AG09309 (cell line): ENCODE data around the gene PRELP.
"Not testable (repeated sequence)": the region's sequence is repeated elsewhere in the genome, so short reads cannot be mapped to it uniquely, and the experiment has no call there.

ENCODE experiments used
- DNase-seq: peaks from one replicate; pipeline ENCODE4 v3.0.0-alpha.2; 2010; ENCODE audit warnings: low read depth
- H3K4me3 ChIP-seq: 2 replicates; pipeline ENCODE4 v1.5.1; 2011; ENCODE audit warnings: mild to moderate bottlenecking, low read depth, low read length, moderate library complexity; ENCODE audit not compliant: control insufficient read depth
- TF ChIP-seq, protein P1 (sequence below): IDR thresholded peaks from 2 replicates; pipeline ENCODE4 v1.5.1; 2011; ENCODE audit warnings: mild to moderate bottlenecking, low read depth, low read length, inconsistent platforms; ENCODE audit not compliant: insufficient read depth, control insufficient read depth; ENCODE audit errors: missing control alignments

Gene PRELP

DNA sequence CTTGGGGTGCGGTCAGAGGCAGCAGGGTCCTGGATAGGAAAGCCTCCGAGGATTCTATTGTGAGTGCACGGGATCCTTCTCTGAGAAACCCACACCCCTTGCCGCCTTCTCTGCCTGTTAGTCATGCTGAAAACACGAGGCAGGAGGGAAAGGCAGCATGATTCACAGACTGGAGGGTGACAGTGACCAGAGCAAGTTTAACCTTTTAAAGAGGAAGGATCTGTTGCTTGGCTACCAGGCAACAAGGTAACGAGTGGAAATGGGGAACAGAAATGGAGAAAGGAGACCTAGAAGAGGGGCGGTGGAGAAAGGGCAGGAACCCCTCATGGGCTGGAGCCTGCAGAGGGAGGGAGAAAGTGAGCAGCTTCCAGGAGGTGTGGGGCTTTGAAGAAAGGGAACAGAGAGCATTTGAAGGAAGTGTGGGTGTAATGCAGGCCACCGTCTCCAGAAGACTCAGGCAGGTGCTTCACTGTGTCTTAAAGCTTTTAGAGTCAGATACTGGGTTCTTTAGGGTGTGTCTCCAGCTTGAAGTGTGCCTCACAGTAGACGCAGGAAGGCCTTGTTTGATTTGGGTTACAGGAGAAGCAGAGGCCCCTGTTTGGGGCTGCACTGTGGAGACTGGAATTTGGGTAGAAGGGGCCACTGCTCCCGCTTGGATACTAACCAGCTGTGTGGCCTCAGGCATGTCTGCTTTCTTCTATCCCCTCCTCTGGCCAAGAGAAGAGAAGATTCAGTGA lies 37.4 kb downstream of the PRELP start:
- TF ChIP-seq, protein P1, sequence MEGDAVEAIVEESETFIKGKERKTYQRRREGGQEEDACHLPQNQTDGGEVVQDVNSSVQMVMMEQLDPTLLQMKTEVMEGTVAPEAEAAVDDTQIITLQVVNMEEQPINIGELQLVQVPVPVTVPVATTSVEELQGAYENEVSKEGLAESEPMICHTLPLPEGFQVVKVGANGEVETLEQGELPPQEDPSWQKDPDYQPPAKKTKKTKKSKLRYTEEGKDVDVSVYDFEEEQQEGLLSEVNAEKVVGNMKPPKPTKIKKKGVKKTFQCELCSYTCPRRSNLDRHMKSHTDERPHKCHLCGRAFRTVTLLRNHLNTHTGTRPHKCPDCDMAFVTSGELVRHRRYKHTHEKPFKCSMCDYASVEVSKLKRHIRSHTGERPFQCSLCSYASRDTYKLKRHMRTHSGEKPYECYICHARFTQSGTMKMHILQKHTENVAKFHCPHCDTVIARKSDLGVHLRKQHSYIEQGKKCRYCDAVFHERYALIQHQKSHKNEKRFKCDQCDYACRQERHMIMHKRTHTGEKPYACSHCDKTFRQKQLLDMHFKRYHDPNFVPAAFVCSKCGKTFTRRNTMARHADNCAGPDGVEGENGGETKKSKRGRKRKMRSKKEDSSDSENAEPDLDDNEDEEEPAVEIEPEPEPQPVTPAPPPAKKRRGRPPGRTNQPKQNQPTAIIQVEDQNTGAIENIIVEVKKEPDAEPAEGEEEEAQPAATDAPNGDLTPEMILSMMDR, result no peak
- DNase-seq, result peak; percentile 70
- H3K4me3 ChIP-seq, result no peak overlapping the region

DNA sequence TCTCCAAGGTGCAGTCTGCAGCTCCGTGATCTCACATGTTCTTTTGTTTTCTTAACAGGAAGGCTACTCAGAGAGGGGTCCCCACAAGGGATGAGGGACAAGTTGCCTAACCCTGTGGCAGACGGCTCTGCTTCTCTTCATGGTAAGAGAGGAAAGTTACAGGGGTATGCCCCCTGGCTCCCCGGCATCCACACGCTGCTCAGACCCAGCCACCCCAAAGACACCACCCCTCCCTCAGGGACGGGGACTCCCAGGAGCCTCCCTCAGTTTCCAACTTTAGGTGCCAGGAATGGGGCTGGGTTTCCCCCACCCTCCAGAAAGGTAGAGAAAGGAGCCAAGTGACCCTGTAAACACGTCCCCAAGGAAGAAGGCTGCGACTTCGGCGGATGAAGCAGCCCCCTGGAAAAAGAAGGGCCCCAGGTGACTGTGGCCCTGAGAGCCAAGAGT lies 38.0 kb downstream of the PRELP start:
- DNase-seq, result no peak
- TF ChIP-seq, protein P1, result no peak
- H3K4me3 ChIP-seq, result no peak overlapping the region

DNA sequence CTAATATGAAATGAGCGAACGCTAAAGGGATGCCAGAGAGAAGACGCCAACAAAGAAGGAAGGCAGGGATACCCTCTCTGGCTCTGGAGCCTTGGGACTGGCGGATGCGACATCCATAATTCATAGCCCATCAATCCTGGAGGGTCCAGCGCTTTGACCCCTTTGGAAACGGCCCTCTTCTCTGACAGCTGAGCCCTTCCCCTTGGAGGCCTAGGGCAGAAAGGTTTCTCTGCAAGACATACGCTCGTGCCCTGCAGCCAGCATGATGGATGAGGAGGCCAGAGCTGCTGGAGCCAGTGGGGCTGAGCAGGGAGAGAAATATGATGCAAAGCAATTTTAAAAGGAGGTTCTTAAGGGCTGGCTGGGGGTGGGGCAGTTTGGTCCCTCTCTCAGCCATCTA lies 40.6 kb downstream of the PRELP start:
- no peak for DNase-seq
- H3K4me3 ChIP-seq, result no peak overlapping the region
- TF ChIP-seq, protein P1, result no peak

DNA sequence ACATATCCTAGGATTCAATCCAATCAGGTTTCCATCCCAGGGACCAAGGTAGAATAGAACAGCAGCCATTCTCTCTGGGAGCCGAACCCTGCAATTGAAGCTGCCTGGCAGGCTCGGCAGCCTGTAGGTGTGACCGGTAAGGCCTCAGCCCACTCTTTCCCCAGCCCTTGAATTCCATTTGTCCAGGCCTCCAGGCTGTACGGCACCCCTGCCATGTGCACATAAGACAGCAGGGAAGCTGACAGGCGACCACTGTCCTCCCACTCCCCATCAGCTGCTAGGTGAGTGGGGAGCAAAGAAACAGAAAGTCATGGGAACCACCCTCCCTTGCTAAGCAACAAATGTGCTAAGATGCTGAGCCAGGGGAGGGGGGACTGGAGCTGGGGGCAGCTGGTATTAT lies 41.3 kb downstream of the PRELP start:
- no peak for DNase-seq

DNA sequence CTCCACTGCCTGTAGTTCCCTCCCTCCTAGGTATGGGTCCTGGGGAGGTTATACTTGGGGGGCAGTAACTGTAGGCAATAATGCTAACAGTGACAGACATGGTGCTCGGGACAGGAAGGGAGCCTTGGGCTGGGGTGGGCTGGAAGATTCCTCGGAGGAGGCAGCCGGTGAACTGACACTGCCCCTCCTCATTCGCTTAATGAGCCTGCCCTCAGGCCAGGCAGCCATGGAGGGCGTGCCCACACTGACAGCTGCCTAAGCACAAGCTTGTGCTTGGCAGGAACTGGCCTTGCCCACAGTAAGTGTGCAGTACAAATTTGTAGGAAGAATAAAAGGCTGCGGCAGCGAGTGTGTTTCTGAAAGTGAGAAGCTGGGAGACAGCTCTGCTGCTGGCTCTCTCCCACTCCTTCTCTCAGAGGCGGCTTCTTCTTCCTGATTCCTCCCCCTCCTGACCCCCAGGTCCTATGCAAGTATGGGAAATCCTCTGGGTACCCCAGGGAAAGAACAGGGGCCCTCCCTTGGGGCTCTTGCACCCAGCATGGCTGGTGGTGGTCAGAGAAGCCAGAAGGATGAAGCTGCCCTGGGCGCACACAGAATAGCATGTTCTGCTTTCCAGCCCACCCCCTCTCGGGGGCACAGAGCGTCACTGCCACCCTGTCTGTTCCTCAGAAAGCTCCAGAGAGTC lies 42.0 kb downstream of the PRELP start:
- H3K4me3 ChIP-seq, result no peak overlapping the region
- TF ChIP-seq, protein P1, result no peak
- DNase-seq, result no peak

More for the DNA sequence above, 41.3 kb downstream of the PRELP start:
- TF ChIP-seq, protein P1, result no peak
- no peak overlapping the region for H3K4me3 ChIP-seq

DNA sequence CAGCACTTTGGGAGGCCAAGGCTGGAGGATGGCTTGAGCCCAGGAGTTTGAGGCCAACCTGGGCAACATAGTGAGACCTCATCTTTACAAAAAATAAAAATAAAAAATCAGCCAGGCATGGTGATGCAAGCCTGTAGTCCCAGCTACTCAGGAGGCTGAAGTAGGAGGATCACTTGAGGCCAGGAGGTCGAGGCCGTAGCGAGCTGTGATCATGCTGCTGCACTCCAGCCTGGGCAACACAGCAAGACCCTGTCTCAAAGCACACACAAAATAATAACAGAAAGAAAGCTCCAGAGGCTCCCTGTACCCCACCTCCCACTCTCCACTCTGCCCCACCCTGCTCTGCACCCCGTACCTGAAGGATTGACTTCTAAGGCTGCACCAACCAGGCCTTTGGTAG lies 42.5 kb downstream of the PRELP start:
- DNase-seq, H3K4me3 ChIP-seq: not testable (repeated sequence)

DNA sequence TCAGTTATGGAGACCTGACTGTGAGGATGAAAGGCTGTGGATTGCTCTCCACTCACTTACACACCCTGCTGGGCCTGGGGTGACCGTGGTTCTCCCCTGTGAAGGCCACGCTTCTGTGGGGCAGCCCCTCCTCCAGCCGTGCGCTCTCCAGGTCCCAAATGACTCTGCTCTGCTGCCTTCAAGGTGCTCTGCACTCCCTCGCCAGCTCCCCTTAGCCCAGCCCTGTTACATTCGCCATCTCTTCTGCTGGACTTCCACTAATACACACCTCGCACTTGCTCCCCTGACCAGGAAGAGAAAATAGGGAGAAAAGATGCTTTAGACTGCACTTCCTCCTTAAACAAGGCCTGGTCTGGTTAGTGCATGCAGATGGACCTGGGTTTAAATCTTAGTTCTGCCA lies 42.9 kb downstream of the PRELP start:
- no peak for DNase-seq
- H3K4me3 ChIP-seq, result no peak overlapping the region
- TF ChIP-seq, protein P1, result no peak
